Renal cortical epithelial cell (primary cell): ENCODE measurements around the gene CCDC196. TPM values are rescaled to one million over a fixed set of nuclear protein-coding genes. Genes with fewer than 3 reads are reported as not detected.
A peak's percentile ranks its signal among the peaks of the same experiment; 100 is the strongest.

ENCODE experiments used
- DNase-seq: peaks from one replicate; pipeline ENCODE4 v3.0.0-alpha.2; 2011; ENCODE audit warnings: low read depth
- total RNA-seq: library from RNA; depleted of rRNA; stranded (reverse); fragments of >200 nt; gene quantifications from 2 replicates; pipeline ENCODE4 v1.2.3, GENCODE V29; 2014

CCDC196 gene
- not detected in 2 replicates for total RNA-seq

GRCh38 chr14:66485910-66486421 lies at the start of gene CCDC196:
TSS of gene CCDC196 (plus strand) at chr14:66486371. CDS start at chr14:66486503, 132 bp downstream.
- DNase-seq, result no peak

GRCh38 chr14:66440801-66441200 lies 45.4 kb upstream of the CCDC196 start:
- peak; percentile 63 for DNase-seq

GRCh38 chr14:66442953-66443571 lies 43.1 kb upstream of the CCDC196 start:
- peak; percentile 84 for DNase-seq

- DNase-seq, result no peak
These were observed 42.4 kb upstream of the CCDC196 start for GRCh38 chr14:66443785-66444184.

- DNase-seq, result no peak
These were observed 41.8 kb upstream of the CCDC196 start for GRCh38 chr14:66444271-66444927.

GRCh38 chr14:66445936-66446335 lies 40.2 kb upstream of the CCDC196 start:
- no peak for DNase-seq

GRCh38 chr14:66453469-66453868 lies 32.7 kb upstream of the CCDC196 start:
- DNase-seq, result no peak

- DNase-seq, result no peak
These were observed 26.6 kb upstream of the CCDC196 start for GRCh38 chr14:66459603-66460002.

GRCh38 chr14:66464261-66464660 lies 21.9 kb upstream of the CCDC196 start:
- DNase-seq, result no peak

- no peak for DNase-seq
These were observed 17.3 kb upstream of the CCDC196 start for GRCh38 chr14:66468778-66469367.

- no peak for DNase-seq
These were observed 14.6 kb upstream of the CCDC196 start for GRCh38 chr14:66471584-66471983.

GRCh38 chr14:66472251-66472650 lies 13.9 kb upstream of the CCDC196 start:
- no peak for DNase-seq

- no peak for DNase-seq
These were observed 12.9 kb upstream of the CCDC196 start for GRCh38 chr14:66473223-66473622.

- peak; percentile 27 for DNase-seq
These were observed 9.2 kb upstream of the CCDC196 start for GRCh38 chr14:66476964-66477363.

GRCh38 chr14:66477567-66477966 lies 8.6 kb upstream of the CCDC196 start:
- no peak for DNase-seq

- no peak for DNase-seq
These were observed 3.3 kb upstream of the CCDC196 start for GRCh38 chr14:66482873-66483272.

GRCh38 chr14:66483322-66483721 lies 2.8 kb upstream of the CCDC196 start:
- DNase-seq, result peak; percentile 58

GRCh38 chr14:66485029-66485428 lies 1.1 kb upstream of the CCDC196 start:
- no peak for DNase-seq

GRCh38 chr14:66487164-66487563 lies 993 bp downstream of the CCDC196 start:
- no peak for DNase-seq

- DNase-seq, result no peak
These were observed 4.3 kb downstream of the CCDC196 start for GRCh38 chr14:66490143-66491111.

- no peak for DNase-seq
These were observed 7.6 kb downstream of the CCDC196 start for GRCh38 chr14:66493750-66494149.
